Caki2 (cell line): ENCODE data around the gene CDO1. TPM values are rescaled to one million over a fixed set of nuclear protein-coding genes. Genes with fewer than 3 reads are reported as not detected.

Source experiments
- DNase-seq: peaks from one replicate; pipeline ENCODE4 v3.0.0-alpha.2; 2015; ENCODE audit warnings: low read depth
- in situ Hi-C: cut with HindIII; loops from 2 replicates; pipeline ENCODE4 v1.10.0; 2016; ENCODE audit warnings: low sequenced_read_pairs, low pct_unique_long_range_greater_than_20kb, mixed read lengths
- total RNA-seq: library from RNA; depleted of rRNA; stranded (reverse); fragments of >200 nt; shearing (Covaris generic); gene quantifications from 2 replicates; pipeline ENCODE4 v1.2.3, GENCODE V29; 2014; ENCODE audit warnings: low replicate concordance

CDO1 gene
- total RNA-seq, 1 experiment from 2014 or later = not detected

DNA sequence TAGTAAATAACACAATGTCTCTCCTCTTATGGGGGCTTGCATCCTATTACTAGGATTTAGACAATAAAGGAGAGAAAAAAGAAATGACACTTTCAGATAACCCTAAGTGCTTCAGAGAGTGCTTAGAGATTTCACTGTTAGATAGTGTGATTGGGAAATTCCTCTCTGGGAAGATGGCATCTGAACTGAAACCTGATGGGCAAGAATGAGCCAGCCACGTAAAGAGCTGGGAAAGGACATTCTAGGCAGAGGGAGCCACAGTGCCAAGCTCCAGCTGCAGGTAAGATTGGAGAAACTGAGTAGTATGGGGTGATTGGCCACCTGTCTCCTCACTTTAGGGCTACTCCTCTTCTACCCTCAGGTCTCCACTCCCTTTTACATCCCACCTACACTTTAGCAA lies 14.5 kb downstream of the CDO1 start:
- in situ Hi-C loops = no loop called here
- DNase-seq = no peak

DNA sequence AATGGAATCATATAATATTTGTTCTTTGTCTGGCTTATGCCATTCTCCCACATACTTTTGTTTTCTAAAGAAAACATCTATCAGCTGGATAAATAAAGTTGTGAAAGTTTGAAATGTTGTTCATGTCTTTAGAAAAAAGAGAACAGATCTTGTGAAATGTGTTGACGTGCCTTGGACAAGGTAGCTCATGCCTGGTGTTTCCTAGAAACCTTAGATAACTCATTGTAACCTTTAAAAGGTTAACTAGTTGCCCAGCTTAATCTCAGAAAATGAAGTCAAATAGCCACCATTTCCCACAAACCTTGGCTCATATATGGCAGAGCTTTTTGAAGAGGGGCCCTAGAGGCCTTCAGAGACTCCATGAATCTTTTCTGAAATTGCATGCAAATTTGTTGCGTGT lies 15.3 kb downstream of the CDO1 start:
- DNase-seq = no peak
- in situ Hi-C loops = no loop called here

DNA sequence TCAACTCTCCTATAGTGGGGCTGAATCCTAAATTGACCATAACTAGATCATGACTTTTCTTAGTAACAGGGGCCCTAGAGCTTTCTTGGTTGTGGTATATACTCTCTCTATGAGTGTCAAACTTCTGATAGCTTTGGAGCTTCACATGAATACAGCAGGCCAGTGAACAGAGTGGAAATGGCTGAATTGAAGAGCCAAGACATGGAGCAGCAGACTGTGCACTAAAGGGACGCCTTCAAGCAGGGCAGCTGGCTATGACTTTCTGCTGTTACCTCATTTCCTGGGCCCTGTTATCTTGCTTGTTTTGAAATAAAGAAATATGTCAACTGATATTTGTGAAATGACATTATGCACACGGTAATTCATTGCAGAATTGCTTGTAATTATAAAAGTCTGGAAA lies 16.4 kb downstream of the CDO1 start:
- in situ Hi-C loops = no loop called here
- DNase-seq = no peak

DNA sequence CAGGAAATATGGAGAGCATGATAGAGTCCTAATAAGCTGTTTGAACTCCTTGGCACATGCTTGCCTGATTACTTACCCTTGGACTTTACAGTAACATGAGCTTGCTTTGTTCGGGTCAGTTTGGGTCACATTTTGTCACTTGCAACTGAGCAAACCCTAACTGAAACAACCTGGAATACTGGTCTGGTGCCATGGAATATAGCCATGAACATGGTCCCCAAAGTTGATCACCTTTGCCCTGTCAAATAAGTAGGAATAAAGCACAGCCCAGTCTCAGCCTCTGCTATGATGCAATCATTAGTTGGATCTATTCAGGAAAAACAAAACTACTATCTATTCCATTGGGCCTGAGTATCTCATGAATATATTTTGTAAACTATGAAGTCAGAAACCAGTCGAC lies 18.2 kb downstream of the CDO1 start:
- DNase-seq = no peak
- in situ Hi-C loops = no loop called here

DNA sequence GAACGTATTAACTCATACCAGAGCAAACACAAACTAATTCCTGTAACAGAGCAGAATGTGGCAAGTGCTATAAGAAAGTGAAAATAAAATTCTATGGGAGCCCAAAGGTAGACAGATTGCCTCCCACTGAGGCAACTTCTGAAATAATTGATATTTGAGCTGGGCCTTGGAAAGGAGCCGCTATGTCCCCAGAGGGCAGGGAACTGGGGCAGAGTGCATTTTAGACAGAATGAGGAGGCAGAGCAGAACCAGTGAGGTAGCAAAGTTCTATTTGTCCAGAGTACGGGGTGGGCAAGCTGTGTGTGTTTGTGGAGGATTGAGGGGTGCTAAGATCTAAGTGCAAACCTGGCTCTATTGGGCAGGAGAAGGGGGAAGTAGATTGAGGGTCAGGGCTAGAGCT lies 19.8 kb downstream of the CDO1 start:
- no peak for DNase-seq
- in situ Hi-C loops = no loop called here

DNA sequence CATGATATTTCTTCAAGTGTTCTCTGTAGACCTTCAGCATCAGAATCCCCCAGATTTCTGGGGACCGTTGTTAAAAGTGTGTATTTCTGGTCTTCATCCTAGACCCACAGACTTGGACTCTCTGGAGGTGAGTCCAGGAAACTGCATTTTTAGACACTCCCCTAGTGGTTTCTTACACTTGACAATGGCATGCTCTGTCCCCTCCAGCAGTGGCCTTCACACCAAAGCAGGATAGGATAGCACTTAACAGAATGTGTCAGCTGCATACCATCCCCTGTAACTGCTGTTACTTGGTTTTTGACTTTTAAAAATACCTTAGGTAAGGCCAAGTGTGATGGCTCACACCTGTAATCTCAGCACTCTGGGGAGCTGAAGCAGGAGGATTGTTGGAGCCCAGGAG lies 20.8 kb downstream of the CDO1 start:
- in situ Hi-C loops = no loop called here
- DNase-seq = no peak

DNA sequence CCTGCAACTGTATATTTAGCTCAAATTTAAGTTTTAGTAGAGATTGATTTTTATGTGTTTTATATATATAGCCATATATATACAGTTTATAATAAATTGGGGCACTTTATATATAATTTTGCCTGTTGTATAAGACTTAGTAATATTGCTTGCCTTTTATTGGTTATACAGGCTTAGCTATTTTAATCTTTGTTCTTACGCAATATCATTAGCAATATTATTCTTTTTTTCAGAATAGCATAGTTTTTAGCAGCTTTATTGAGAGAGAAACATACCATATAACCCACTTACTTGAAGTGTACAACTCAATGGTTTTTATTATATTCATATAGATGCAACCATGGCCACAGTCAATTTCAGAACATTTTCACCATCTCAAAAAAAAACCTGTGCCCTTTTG lies 28.0 kb downstream of the CDO1 start:
- no peak for DNase-seq
- in situ Hi-C loops = no loop called here

DNA sequence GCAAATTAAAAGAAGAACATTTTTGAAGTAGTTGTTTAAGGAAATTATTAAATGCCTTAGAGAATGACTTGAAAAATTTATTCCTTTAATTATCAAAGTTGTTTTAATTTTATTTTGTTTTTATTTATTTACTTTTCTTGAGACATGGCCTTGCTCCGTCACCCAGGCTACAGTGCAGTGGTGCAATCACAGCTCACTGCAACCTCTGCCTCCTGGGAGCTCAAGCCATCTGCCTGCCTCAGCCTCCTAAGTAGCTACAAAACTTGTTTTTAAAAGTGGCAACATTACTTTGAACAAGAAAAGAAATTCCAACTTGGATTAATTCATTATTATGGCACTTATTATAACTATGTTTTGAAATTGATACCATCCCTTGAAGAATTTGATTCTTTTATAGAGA lies 29.0 kb downstream of the CDO1 start:
- in situ Hi-C loops = no loop called here
- DNase-seq = no peak

DNA sequence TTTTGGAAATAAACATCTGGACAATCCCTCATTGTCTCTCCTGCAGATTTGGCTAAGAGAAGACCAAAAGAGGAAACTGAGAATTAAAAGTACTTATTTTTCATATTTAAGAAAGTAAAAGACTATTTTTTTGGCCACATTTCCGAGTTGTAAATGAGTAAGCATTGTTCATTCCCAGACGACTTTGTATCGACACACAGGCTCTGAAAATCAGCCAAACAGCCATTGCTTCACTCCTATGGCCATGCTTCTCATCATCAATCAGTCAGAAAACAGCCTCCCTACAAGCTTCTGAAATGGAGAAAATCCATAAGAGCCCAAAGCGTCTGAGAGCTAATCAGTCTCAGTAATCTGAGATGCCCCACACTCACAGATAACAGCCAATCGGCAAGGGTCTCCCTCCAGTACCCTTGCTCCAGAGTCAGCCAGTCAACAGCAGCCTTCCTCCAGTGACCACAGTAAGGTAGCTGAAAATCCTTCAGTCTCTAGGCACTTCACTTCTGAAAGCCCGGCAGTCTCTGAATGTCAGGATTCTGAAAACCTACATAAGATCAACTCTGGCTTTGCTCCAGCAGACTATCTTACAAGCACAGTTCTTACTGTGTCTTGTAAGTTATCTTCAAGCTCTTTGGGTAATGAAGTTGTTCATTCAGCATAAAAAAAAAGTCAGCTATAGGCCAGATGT lies 30.9 kb downstream of the CDO1 start:
- in situ Hi-C loops = no loop called here
- no peak for DNase-seq

DNA sequence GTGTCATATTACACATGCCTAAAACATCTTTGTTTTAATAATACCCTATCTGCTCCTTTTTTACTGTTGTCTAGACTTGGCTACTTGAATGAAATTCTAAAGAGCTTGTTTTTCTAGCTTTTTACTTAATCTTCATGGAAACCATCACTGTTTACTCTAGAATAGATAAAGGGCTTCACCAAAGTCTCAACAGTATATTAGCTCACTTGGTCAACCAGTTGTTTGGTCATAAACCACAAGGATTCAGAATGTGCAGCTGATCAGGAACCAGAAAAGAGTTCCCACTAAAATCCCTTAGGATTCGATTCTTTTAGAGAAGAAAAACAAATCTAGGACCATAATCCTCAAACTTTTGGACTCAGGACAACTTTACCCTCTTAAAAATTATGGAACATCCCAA lies 38.0 kb downstream of the CDO1 start:
- in situ Hi-C loops = no loop called here
- DNase-seq = no peak

DNA sequence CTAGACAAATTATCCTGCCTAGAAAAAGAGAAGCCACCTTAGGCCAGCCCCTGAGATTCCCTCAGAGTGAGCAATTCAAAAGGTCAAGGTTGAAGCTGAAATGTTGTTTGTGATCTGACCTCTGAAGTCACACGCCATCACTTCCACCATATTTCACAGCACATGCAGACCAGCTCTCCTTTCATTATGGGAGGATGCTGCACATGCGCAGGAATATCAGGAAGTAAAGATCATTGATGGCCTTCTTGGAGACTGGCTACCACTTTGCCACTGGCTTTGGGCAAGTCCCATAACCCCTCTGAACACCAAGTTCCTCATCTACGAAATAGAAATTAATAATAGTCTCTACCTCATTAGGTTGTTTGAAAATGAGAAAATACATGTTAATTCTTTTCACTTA lies 39.5 kb downstream of the CDO1 start:
- in situ Hi-C loops = no loop called here
- no peak for DNase-seq

DNA sequence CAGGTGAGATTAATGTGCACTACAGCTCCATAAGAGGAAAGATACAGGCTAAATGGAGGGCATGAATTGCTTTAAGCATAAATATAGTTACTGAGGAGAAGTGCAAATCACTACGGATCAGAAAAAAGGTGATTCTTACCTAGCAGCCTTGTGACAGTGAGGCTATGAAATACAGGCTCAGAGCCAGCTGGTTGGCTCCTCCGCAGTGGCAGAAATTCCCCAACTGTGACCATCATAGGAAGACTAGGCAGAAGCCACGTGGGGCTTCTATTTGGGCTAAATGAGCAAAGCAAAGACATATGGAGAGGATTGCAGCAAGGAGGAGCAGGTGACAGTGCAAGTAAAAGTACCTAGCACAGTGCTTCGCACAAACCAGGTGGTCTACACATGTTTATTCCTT lies 40.5 kb downstream of the CDO1 start:
- in situ Hi-C loops = no loop called here

DNA sequence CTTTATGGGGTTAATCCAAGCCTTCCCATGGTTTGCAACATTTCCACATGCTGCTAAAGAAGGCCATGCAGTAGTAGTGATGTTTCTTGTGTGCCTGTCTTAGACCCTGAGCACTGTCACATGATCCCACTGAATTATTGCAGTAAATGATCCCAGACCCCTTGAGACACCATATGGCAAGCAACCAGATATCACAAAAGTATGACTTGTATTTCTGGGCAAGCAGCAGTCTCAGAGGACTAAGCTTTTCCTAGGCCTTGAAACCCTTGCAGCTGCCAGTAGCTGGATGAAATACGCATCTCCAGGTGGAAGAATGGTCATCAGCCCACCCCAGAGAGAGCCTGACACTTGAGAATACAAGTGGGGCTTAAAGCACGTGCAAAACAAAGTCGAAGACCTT lies 41.8 kb downstream of the CDO1 start:
- DNase-seq = no peak

More for the DNA sequence above, 40.5 kb downstream of the CDO1 start:
- DNase-seq = no peak

DNA sequence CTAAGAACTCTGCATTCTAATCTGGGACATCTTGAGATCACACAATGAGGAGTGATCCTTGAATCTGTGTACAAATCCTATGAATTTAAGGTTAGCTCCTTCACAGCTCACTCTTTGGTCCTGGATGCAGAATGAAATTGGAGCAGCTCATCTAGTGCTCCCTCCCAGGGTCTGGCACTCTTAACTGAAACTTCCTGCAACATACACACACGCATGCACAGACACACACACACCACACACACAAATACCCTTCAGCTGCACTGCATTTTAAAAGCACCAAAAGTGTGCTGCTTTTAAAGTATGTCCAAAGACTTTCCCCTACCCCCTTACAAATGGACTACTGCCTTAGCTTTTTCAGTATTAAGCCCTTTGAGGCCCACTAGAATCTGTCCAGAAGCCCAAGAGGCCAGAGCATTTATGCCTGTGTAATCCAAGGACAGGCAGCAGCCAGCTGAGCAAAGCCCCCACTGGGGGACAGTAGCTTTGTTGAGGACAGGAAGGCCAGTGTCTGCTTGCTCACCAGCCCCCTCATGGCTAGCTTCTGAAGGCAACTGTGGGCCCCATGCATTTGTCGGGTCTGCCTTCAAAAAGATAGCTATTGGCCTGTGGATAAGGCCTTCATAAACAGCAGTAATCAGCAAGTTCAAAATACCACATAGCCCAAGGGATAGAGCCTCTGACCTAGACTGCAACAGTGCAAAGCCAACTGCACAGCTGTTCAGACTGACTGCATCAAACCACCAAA lies 43.6 kb downstream of the CDO1 start:
- no peak for DNase-seq
- in situ Hi-C loops = no loop called here

More for the DNA sequence above, 41.8 kb downstream of the CDO1 start:
- in situ Hi-C loops = no loop called here

DNA sequence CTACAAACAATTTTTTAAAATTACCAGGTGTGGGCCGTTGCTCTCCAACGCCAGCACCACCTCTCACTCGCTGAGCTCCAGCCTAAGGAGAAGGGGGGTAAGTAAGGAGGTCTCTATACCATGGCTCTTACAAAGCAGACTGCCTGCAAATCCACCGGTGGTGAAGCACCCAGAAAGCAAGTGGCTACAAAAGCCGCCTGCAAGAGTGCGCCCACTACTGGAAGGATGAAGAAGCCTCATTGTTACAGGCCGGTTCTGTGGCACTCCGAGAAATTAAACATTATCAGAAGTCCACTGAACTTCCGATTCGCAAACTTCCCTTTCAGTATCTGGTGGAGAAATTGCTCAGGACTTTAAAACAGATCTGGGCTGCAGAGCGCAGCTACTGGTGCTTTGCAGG lies 46.0 kb downstream of the CDO1 start:
- DNase-seq = no peak
- in situ Hi-C loops = no loop called here

DNA sequence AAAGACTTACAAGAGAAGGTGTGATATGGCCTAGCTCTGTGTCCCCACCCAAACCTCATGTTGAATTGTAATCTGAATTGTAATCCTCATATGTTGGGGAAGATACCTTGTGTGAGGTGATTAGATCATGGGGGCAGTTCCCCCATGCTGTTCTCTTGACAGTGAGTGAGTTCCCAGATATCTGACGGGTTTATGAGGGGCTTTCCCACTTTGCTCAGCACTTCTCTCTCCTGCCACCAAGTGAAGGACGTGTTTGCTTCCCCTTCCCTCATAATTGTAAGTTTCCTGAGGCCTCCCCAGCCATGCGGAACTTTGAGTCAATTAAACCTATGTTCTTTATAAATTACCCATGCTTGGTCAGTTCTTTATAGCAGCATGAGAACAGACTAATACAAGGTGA lies 49.0 kb downstream of the CDO1 start:
- in situ Hi-C loops = no loop called here

DNA sequence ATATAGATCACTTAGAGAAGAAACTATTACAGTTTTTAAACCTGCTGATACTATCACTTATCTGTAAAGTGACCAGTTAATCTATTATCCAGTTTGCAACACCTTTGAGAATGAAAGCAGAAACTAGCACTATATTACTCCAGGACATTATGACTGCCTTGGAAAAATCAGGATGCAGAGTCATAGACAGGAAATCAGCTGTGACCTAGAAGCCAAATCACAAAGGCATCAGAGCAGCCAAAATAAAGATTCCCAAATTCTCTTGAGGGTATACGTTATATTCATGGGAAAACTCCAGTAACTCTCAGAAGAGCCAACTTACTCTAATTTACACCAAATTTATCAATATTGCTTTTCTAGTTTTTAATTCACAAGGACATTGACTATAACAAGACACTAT lies 49.9 kb downstream of the CDO1 start:
- DNase-seq = no peak
- in situ Hi-C loops = no loop called here

More for the DNA sequence above, 49.0 kb downstream of the CDO1 start:
- DNase-seq = no peak

DNA sequence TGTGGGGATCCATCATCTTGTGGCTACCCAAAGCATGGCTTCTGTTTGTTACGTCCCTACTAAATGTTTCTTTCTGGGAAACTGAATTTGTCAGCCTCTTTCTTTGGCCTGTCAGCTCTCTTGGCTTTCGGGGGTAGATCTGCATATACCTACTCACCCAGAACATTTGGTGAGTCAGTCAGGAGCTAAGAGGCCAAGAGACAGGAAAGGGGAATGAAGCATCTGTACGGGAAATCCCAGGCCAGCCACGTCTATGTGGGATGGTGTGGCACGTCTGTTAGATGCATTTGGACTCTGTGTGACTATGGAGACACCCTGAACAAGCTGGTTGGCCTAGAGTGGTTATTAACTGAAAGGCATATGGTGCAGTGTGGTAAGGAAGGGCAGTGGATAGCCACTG lies 58.1 kb downstream of the CDO1 start:
- in situ Hi-C loops = no loop called here
- peak; percentile 26 for DNase-seq

DNA sequence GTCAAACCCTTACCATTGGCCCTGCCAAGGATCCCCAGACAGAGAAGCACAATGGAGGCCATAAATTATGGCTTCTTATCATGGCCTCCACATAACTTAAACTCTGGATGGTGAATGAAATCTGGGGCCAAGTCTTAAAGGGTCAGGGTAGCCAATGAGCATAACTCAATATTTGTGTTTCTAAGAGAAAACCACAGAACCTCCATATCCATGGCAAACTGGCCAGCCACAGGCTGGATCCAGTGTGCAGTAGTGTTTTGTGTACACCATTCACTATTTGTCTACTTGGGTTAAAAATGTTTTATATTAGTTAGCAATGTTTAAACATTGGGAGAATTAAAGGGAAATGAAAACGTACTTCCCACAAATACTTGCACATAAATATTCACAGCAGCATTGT lies 60.8 kb downstream of the CDO1 start:
- in situ Hi-C loops = no loop called here
- DNase-seq = no peak
